ENCODE data around the gene ZW10.

ZW10 gene

DNA sequence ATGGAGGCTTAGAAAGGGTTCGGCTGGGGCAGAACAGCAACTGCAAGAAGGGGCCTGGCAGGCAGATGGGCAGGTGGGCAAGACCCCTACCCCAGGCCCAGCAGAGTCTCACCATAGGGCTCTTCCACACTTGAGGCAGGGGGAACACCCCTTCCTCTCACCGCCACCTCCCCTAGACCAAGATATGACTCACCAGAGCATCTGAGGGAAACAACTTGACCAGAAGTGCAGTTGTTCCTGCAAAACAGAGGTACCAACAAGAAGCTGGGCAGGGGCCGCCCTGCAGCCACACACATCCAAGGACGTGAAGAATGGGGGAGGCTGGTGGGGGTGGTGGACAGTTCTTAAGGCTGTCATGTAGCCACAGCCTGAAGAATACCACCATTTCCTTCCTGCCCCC, 78.3 kb downstream of the ZW10 start:
- no peak for DNase-seq

DNA sequence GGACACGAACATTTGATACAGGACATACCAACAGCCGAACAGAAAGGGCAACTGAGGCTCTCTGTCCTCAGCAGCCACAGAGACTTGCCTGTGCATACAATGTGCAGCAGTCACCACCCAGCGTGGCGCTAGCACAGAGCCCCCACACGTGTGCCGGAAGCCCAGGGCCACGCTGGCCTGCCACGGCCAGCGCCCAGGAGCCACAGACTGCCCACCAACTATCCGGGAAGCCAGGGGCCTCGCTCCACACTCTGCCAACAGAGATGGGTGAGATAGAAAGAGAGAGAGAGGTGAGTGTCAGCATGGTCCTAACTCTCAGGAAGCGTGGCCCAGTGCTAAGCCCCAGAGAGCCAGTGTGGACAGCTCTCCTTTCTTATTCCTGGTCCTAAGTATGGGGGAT, 79.1 kb downstream of the ZW10 start:
- DNase-seq, result no peak

DNA sequence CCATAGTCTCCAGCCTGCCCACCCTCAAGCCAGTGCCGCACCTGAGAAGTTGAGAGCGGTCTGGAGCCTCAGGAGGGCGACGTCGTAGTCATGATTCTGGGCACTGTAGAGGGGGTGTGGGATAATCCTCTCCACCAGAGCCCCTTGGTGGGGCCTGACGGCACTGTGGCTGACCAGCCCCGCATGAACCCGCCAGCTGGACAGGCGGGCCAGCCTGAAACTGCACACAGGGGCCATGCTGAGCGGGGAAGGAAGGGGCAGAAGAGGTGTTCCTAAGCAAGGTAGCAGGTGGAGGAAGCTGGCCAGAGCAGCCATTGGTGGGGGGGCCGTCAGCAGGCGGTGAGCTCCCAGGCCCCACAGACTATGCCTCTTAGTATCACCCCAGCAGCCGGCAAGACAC, 80.5 kb downstream of the ZW10 start:
- no peak for DNase-seq

DNA sequence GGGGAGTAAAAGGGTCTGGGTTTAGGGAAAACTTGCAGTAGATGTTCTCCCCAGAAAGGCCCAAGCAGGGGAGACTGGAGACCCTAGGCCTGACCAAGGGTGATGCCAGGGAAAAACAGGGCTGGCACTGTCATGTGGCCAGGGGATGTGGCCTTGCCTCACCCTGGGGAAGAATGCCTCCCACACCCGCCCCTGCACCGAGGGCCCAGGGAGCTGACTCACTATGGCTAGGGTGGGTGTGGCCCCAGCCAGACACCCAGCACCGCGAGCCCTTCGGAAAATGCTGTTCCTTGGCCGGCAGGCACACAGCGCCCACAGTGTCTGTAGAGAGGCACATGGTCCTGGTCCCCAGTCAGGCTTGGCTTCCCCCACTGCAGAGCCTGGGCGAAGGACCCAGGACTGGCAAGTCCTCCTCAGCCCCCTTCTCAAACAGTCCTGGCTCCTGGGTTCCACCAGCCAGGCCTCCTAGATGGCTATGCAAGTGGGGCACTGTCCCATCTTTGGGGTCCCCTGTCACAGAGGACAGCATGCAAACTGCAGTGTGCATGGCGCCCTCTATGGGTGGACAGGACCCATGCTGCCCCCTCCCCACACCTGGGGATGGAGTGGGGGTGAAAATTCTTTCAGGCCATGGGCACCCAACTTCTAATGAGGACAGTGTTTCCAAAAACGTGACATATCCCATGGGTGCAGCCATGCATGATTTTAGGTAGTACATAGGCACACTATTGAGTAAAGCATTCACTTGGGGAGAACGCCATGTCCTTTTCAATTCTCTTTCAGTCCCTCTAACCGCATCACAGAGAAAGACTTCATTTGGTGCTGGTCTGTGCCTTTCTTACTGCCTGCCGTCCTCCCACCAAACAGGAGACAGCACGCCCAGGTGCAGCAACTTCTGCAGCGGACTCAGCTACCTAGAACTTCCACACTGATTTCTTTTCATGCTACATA, 82.6 kb downstream of the ZW10 start:
- DNase-seq, result no peak

DNA sequence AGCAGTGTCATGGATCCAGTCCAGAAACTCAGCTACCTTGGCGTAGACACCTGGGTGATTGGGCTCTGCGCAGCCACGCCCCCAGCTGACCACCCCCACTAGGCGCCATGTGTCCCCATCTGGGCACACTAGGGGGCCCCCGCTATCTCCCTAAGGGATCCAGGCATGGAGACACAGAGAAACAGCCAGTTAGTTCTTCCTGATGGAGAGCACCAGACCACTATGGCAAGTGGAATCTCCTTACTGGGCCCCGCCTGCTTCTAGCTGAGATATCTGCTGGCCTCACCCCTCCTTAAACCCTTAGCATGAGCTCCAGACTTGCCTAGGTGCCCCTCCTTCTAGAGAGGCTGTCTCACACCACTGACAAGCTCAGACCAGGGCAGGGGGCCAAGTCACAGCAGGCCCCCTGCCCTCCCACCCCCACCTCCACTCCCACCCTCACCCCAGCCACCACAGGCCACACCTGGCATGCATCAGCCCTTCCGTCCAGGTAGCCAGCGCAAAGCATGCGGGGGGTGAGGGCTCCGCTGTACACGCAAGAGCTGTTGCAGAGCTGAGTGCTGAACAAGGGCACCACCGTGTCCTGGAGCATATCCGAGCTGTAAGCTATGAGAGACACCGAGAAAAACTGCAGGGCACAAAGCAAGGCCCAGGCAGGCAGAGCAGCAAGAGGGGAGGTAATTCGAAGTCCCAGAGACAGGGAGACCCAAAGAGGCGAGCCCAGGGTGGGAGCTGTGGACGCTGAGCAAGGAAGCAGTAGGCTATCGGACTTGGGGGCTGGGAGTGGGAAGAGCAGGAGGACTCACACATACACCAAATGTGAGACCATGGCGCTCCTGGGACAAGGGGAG, 83.5 kb downstream of the ZW10 start:
- no peak for DNase-seq

DNA sequence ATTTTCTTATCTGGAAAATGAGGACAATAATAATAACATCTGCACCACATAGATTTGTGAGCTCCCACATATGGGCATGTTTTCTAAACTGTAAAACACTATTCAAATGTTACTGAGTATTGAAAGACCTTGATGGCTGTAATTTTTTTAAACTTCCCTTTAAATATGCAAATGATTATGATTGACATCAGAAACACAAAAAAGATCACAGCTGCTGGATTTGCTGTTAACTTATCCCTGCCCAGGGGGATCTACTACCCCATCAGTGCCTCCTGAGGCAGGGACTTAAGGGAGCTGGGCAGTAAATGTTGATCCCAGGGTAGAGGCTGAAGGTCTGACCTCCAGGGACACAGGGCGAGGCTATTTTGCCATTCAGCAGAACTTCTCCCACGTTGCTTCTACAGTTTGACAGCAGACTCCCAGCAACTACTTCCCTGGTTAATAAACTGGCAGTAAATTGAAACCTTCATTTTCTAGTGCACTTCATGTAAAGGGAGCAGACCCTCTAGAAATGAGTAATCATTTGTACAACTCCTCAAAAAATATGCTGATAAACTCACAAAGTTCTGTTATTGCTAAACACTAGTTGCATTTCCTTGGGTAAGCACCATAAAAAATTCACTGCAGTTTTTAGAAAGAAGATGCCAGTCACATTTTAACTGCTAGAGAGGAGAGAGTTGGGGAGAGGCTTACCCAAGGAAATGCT, 87.7 kb downstream of the ZW10 start:
- no peak for DNase-seq

DNA sequence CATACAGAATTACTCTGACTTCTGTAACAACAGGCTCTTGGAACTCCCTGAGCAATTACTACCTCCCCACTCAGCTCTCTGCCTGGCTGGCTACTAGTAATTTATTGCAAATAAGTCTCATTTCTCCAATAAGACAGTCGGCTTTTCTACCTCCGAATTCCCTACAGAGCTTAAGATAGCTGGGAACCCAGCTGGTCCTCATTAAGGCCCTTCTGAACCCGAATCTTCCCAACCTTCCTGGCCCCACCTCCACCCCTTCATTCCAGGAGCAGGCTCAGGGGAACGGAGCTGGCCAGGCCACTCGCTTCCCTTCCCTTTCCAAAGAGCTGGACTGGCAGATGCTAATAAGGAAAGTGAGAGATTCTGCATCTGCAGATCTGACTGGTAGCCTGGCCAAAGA, 89.0 kb downstream of the ZW10 start:
- no peak for DNase-seq

DNA sequence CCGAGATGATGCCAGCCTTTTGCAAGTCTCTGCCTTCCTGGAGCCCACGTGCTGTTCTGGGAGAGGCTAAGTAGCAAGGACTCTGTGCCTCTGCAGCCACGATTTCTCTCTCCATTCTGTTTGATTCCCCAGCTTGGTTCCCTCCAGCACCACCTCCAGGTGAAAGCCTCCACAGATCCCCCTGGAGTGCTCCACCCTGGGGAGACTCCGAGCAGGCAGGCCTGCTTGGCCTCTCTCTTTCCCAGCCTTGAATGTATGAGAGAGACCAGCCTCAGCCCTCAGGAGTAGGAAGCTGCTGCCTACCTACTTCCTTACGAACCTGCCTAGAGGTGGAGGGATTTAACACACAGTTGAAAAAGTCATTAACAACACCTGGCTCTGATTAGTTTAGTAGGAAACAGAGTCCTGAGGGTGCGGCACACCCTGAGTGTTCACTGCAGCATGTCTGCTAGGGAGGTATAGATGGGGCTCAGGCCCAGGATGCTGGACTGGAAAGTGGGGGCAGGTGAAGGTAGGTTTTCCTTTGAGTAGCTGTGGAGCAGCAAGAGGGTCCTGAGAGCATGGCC, 89.9 kb downstream of the ZW10 start:
- no peak for DNase-seq

Measured in stimulated activated naive CD4-positive, alpha-beta T cell treated with Interleukin-2 at 50 U/mL for 16 hours (primary cell).